ENCODE data around the gene UQCC5.

GRCh38 chr3:52557011-52557960 is 20.9 kb downstream of the UQCC5 start:
- TF ChIP-seq POLR2A (IDR thresholded peaks at IDR 0.05; ENCODE audit: low read depth, low read length) (no peak), CTCF (IDR thresholded peaks at IDR 0.05; ENCODE audit: extremely low read depth in 1 of 2, insufficient read depth in 1 of 2, low read depth in 1 of 2, low read length in 2 of 2) (no peak), MYC (IDR thresholded peaks at IDR 0.05; ENCODE audit: low read depth, low read length) (no peak), POLR2AphosphoS5 (IDR thresholded peaks at IDR 0.05; ENCODE audit: insufficient read depth, low read depth, low read length) (no peak), EZH2 (IDR thresholded peaks at IDR 0.05; ENCODE audit: borderline replicate concordance, low read depth, low read length, severe bottlenecking) (no peak), FOS (IDR thresholded peaks at IDR 0.05; ENCODE audit: borderline replicate concordance, insufficient read depth, low read length) (no peak), MAX (IDR thresholded peaks at IDR 0.05; ENCODE audit: insufficient read depth, insufficient read length) (no peak)
